H1 (cell line): ENCODE data around the gene STKLD1. TPM values are rescaled to one million over a fixed set of nuclear protein-coding genes. Genes with fewer than 3 reads are reported as not detected.

Experiments
- CTCF ChIA-PET: fragments of 300-600 bp; sonication (Branson Sonifier 250); formaldehyde crosslinking; loops from one replicate; lab custom pipeline; 2021; ENCODE audit not compliant: partially characterized antibody; lab: Charles Lee
- POLR2A ChIA-PET: fragments of 300-600 bp; sonication (Branson Sonifier 250); formaldehyde crosslinking; loops from one replicate; lab custom pipeline; 2021; ENCODE audit warnings: inconsistent platforms; ENCODE audit not compliant: partially characterized antibody; lab: Charles Lee
- DNase-seq, 2 experiments: peaks; one replicate each; pipeline versions ENCODE4 v3.0.0 to v3.0.0-alpha.2; 2010 to 2022; ENCODE audit warnings: low spot score in 2 of 2, low read depth in 1 of 2, mixed read lengths in 1 of 2
- FAIRE-seq: peaks from 2 replicates; lab custom pipeline; 2011; peaks lifted over from hg19 to GRCh38; lab: Jason Lieb, UNC
- H2AFZ ChIP-seq: 2 replicates; pipeline ENCODE4 v1.8.1; 2012; ENCODE audit warnings: low read length, inconsistent platforms
- H2AK5ac ChIP-seq: 2 replicates; pipeline ENCODE4 v1.6.1; 2013; ENCODE audit warnings: low read depth, low read length
- H2BK120ac ChIP-seq: replicated peaks from 2 replicates; pipeline ENCODE3; 2013; ENCODE audit warnings: low read depth, low read length, inconsistent platforms
- H2BK12ac ChIP-seq: 2 replicates; pipeline ENCODE4 v1.6.1; 2013; ENCODE audit warnings: low read depth, low read length
- H2BK15ac ChIP-seq: 2 replicates; pipeline ENCODE4 v1.6.1; 2013; ENCODE audit warnings: low read length
- H2BK20ac ChIP-seq: 2 replicates; pipeline ENCODE4 v1.6.1; 2013; ENCODE audit warnings: low read length
- H2BK5ac ChIP-seq: 2 replicates; pipeline ENCODE4 v1.6.1; 2013; ENCODE audit warnings: low read depth, low read length
- H3K14ac ChIP-seq: 2 replicates; pipeline ENCODE4 v1.6.1; 2013; ENCODE audit warnings: inconsistent platforms; ENCODE audit not compliant: insufficient read length
- H3K18ac ChIP-seq: 2 replicates; pipeline ENCODE4 v1.6.1; 2013; ENCODE audit warnings: low read length; ENCODE audit errors: extremely low read depth
- H3K23ac ChIP-seq: 2 replicates; pipeline ENCODE4 v1.6.1; 2013; ENCODE audit warnings: inconsistent platforms; ENCODE audit not compliant: insufficient read length
- H3K23me2 ChIP-seq: 2 replicates; pipeline ENCODE4 v1.6.1; 2013; ENCODE audit warnings: low read depth, low read length
- H3K27ac ChIP-seq: 2 replicates; pipeline ENCODE4 v1.6.1; 2011; ENCODE audit warnings: low read depth, low read length, inconsistent platforms
- H3K27me3 ChIP-seq, 4 experiments: replicated peaks in 1 of 4; 1 replicate in 1 of 4; 2 replicates in 3 of 4; pipeline versions ENCODE4 v1.6.1 to v1.8.1; 2011 to 2013; ENCODE audit warnings: low read length in 3 of 4, mild to moderate bottlenecking in 3 of 4, inconsistent platforms in 2 of 4, mixed read lengths in 2 of 4, moderate library complexity in 1 of 4; ENCODE audit not compliant: control insufficient read depth in 3 of 4, insufficient read depth in 3 of 4; ENCODE audit errors: extremely low read depth in 1 of 4
- H3K36me3 ChIP-seq, 4 experiments: 2 replicates each; pipeline versions ENCODE4 v1.6.1 to v1.8.1; 2011 to 2013; ENCODE audit warnings: mild to moderate bottlenecking in 4 of 4, low read length in 3 of 4, moderate library complexity in 2 of 4, control low read depth in 1 of 4, inconsistent platforms in 1 of 4; ENCODE audit not compliant: insufficient read depth in 4 of 4, control insufficient read depth in 2 of 4
- H3K4ac ChIP-seq: replicated peaks from 2 replicates; pipeline ENCODE3; 2013; ENCODE audit warnings: low read length, low read depth, mixed read lengths, inconsistent platforms; ENCODE audit not compliant: insufficient read length
- H3K4me1 ChIP-seq, 4 experiments: replicated peaks in 1 of 4; 1 replicate in 1 of 4; 2 replicates in 3 of 4; pipeline versions ENCODE4 v1.6.1 to v1.8.1; 2011 to 2013; ENCODE audit warnings: low read length in 3 of 4, inconsistent platforms in 2 of 4, mixed read lengths in 1 of 4; ENCODE audit not compliant: insufficient read depth in 4 of 4, control insufficient read depth in 3 of 4
- H3K4me2 ChIP-seq, 2 experiments: 2 replicates each; pipeline versions ENCODE4 v1.6.1 to v1.8.1; 2011 to 2013; ENCODE audit warnings: low read depth in 2 of 2, low read length in 2 of 2, control low read depth in 1 of 2, inconsistent platforms in 1 of 2, mild to moderate bottlenecking in 1 of 2; ENCODE audit not compliant: insufficient read depth in 1 of 2
- H3K4me3 ChIP-seq, 4 experiments: fragments of 200-600, 300-600 bp in 1 of 4; sonication (generic), shearing (Covaris generic), sonication (Bioruptor Twin) in 1 of 4; 2 replicates each; pipeline versions ENCODE4 v1.5.1 to v1.8.1; 2011 to 2016; ENCODE audit warnings: low read length in 4 of 4, low read depth in 3 of 4, control low read depth in 2 of 4, inconsistent platforms in 2 of 4, mild to moderate bottlenecking in 2 of 4, mixed read lengths in 1 of 4, moderate library complexity in 1 of 4; ENCODE audit not compliant: insufficient read depth in 2 of 4; ENCODE audit errors: extremely low read depth in 1 of 4
- H3K56ac ChIP-seq: replicated peaks from 2 replicates; pipeline ENCODE3; 2013; ENCODE audit warnings: low read depth, mild to moderate bottlenecking, mixed read lengths, low read length, inconsistent platforms; ENCODE audit not compliant: insufficient read length
- H3K79me1 ChIP-seq: 2 replicates; pipeline ENCODE4 v1.6.1; 2013; ENCODE audit warnings: low read depth, low read length, control low read depth
- H3K79me2 ChIP-seq, 2 experiments: 2 replicates each; pipeline versions ENCODE4 v1.6.1 to v1.8.1; 2012 to 2013; ENCODE audit warnings: low read length in 2 of 2, mild to moderate bottlenecking in 2 of 2, inconsistent platforms in 1 of 2; ENCODE audit not compliant: insufficient read depth in 2 of 2, control insufficient read depth in 1 of 2
- H3K9ac ChIP-seq, 4 experiments: replicated peaks in 1 of 4; 1 replicate in 1 of 4; 2 replicates in 3 of 4; pipeline versions ENCODE4 v1.6.1 to v1.8.1; 2011 to 2013; ENCODE audit warnings: low read depth in 3 of 4, low read length in 3 of 4, control low read depth in 2 of 4, mild to moderate bottlenecking in 2 of 4, moderate library complexity in 2 of 4, inconsistent platforms in 1 of 4; ENCODE audit errors: extremely low read depth in 1 of 4
- H3K9me3 ChIP-seq, 2 experiments: 2 replicates each; pipeline versions ENCODE4 v1.6.1 to v1.8.1; 2012 to 2013; ENCODE audit warnings: mild to moderate bottlenecking in 2 of 2, moderate library complexity in 2 of 2, control low read depth in 1 of 2, inconsistent platforms in 1 of 2, low read depth in 1 of 2, low read length in 1 of 2, mixed read lengths in 1 of 2; ENCODE audit not compliant: insufficient read depth in 2 of 2
- H4K20me1 ChIP-seq, 2 experiments: replicated peaks in 1 of 2; 2 replicates each; pipeline versions ENCODE3 to v1.8.1; 2011 to 2013; ENCODE audit warnings: inconsistent platforms in 2 of 2, low read length in 2 of 2, mild to moderate bottlenecking in 1 of 2; ENCODE audit not compliant: insufficient read depth in 2 of 2, control insufficient read depth in 1 of 2
- H4K5ac ChIP-seq: 2 replicates; pipeline ENCODE4 v1.6.1; 2013; ENCODE audit warnings: low read length, low read depth, mixed read lengths, inconsistent platforms; ENCODE audit not compliant: insufficient read length
- H4K8ac ChIP-seq: 2 replicates; pipeline ENCODE4 v1.8.0; 2013; ENCODE audit warnings: mild to moderate bottlenecking, moderate library complexity, low read length, inconsistent platforms; ENCODE audit not compliant: insufficient read depth; ENCODE audit errors: extremely low read depth
- H4K91ac ChIP-seq: replicated peaks from 2 replicates; pipeline ENCODE3; 2013; ENCODE audit warnings: low read length, mixed read lengths, inconsistent platforms; ENCODE audit not compliant: insufficient read length
- ASH2L ChIP-seq: fragments of 200-600, 300-600 bp; sonication (generic); IDR thresholded peaks from one replicate; pipeline ENCODE4 v1.7.1; 2017; ENCODE audit warnings: low read length
- NANOG ChIP-seq: IDR thresholded peaks from 2 replicates; pipeline ENCODE4 v1.6.1; 2011; ENCODE audit warnings: low read length, low read depth, mild to moderate bottlenecking, inconsistent platforms; ENCODE audit not compliant: insufficient read depth, poor library complexity, severe bottlenecking
- WGBS, 2 experiments: shearing (Covaris generic) in 1 of 2; methylation state at CpG; one replicate each; pipeline versions ENCODE4 v1.1.6 to v1.1.7; 2013 to 2015; ENCODE audit warnings: low lambda C conversion rate in 2 of 2, mixed read lengths in 2 of 2, inconsistent platforms in 1 of 2, low coverage in 1 of 2, missing lambda C conversion rate in 1 of 2; ENCODE audit not compliant: insufficient replicate concordance in 2 of 2, insufficient coverage in 1 of 2, insufficient read length in 1 of 2; ENCODE audit errors: extremely low coverage in 1 of 2, missing lambda C conversion rate in 1 of 2; 5-methylcytosine and 5-hydroxymethylcytosine counted together
- polyA plus RNA-seq, 7 experiments: library from polyadenylated mRNA; depleted of rRNA in 3 of 7; stranded (reverse) in 5 of 7; unstranded in 2 of 7; fragments of >200 nt in 5 of 7; fragments of 200-250 nt in 2 of 7; gene quantifications; 1 replicate in 5 of 7; 2 replicates in 1 of 7; 4 replicates in 1 of 7; pipeline versions ENCODE4 v1.2.1 to v1.2.3, GENCODE V29; 2011 to 2013; ENCODE audit warnings: missing spikeins in 2 of 7, mixed read lengths in 2 of 7
- total RNA-seq: library from RNA; stranded (reverse); fragmentation: NEBNext Ultra II Directional; extraction: Animal tissue kit (Norgen Biotek cat#: 25700); gene quantifications from 2 replicates; pipeline ENCODE4 v1.2.1, GENCODE V29; 2021

STKLD1 gene
- total and polyA plus RNA-seq, 2 of the 8 experiments (the other 6 are each of a cell fraction or from before 2014, with no cell fraction given) = 0.26 TPM; not detected in 1

DNA sequence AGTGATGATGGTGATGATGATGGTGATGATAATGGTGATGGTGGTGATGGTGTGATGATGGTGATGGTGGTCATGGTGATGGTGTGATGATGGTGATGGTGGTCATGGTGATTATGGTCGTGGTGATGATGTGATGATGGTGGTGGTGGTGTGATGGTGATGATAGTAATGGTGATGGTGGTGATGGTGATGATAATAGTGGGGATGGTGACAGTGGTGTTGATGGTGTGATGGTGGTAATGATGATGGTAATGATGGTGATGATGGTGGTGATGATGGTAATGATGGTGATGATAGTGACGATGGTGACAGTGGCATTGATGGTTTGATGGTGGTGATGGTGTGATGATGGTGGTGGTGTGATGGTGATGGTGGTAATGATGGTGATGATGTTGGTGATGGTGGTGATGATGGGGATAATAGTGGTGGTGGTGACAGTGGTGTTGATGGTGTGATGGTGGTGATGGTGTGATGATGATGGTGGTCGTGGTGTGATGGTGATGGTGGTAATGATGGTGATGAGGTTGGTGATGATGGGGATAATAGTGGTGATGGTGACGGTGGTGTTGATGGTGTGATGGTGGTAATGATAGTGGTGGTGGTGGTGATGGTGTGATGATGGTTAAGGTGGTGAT is 6.5 kb downstream of the STKLD1 start:
- Histone ChIP-seq H2BK15ac (no peak overlapping the region), H2AK5ac (peak overlapping the region; percentile 65; the same call in 1 of the 2 replicates), H3K14ac (no peak overlapping the region), H3K23ac (no peak overlapping the region), H3K27me3 (peaks cover 0 to 4% (median 3%) of the 10 kb centered on the region in 4 experiments; a peak in 3 of 7 replicates), H3K56ac (peak overlapping the region; percentile 99), H3K9ac (no peak overlapping the region), H3K79me1 (no peaks in the 10 kb centered on the region), H2AFZ (no peak overlapping the region), H3K79me2 (no peaks in the 10 kb centered on the region), H4K5ac (no peak overlapping the region), H3K18ac (no peak overlapping the region), H2BK20ac (no peak overlapping the region), H2BK5ac (no peak overlapping the region), H4K91ac (no peak overlapping the region)
- POLR2A ChIA-PET = no interaction called here
- WGBS, 2 experiments = 91% methylated on average over 4 of the region's 4 CpGs; no CpG with 5 or more reads in 1 of the 2 experiments
- FAIRE-seq (no peak), DNase-seq (no peak)
- TF ChIP-seq NANOG (no peak), ASH2L (no peak)
- TF ChIP-seq, all 59 proteins: peak for 0
- Histone ChIP-seq H3K4me3 (no peak overlapping the region), H3K4me2 (no peak overlapping the region), H3K36me3 (no peaks in the 10 kb centered on the region; a peak in 1 of 8 replicates), H3K9me3 (peaks cover 0 to 15% of the 10 kb centered on the region in 2 experiments; a peak in 2 of 4 replicates), H3K27ac (no peak overlapping the region), H2BK120ac (no peak overlapping the region), H3K23me2 (peaks cover 16% of the 10 kb centered on the region; the same call in 1 of the 2 replicates), H4K20me1 (peaks cover 0 to 15% of the 10 kb centered on the region in 2 experiments), H3K4ac (no peak overlapping the region), H2BK12ac (no peak overlapping the region), H4K8ac (no peak overlapping the region), H3K4me1 (no peaks in the 10 kb centered on the region; a peak in 1 of 7 replicates)
- CTCF ChIA-PET = no interaction called here
